WTC11 (cell line): ENCODE measurements around the gene PHACTR2. TPM values are rescaled to one million over a fixed set of nuclear protein-coding genes. Genes with fewer than 3 reads are reported as not detected.

ENCODE experiments used
- ATAC-seq: fragments of 200-7000 bp; cut with Tn5 transposase; 2 replicates; pipeline ENCODE4 v1.10.0; 2021; ENCODE audit warnings: mild to moderate bottlenecking, moderate library complexity
- CTCF ChIA-PET: fragments of 300-600 bp; sonication (Branson Sonifier 250); formaldehyde crosslinking; loops from one replicate; lab custom pipeline; 2021; ENCODE audit warnings: antibody characterized with exemption; lab: Charles Lee
- POLR2A ChIA-PET: fragments of 350-600 bp; sonication (Branson Sonifier 250); formaldehyde crosslinking; loops from one replicate; lab custom pipeline; 2021; ENCODE audit warnings: antibody characterized with exemption; lab: Charles Lee
- DNase-seq: peaks from one replicate; pipeline ENCODE4 v3.0.0; 2021; ENCODE audit warnings: low spot score
- H3K27ac Mint-ChIP-seq: 2 replicates; pipeline ENCODE4 v1.8.0; 2021; ENCODE audit warnings: mixed read lengths
- H3K27me3 Mint-ChIP-seq: 2 replicates; pipeline ENCODE4 v1.8.0; 2021; ENCODE audit warnings: low read depth, mild to moderate bottlenecking, moderate library complexity, mixed read lengths
- H3K36me3 Mint-ChIP-seq: 2 replicates; pipeline ENCODE4 v1.8.0; 2021; ENCODE audit warnings: mixed read lengths
- H3K4me1 Mint-ChIP-seq: 2 replicates; pipeline ENCODE4 v1.8.0; 2022; ENCODE audit warnings: mixed read lengths
- H3K4me3 Mint-ChIP-seq: 2 replicates; pipeline ENCODE4 v1.8.0; 2021; ENCODE audit warnings: mild to moderate bottlenecking, moderate library complexity, mixed read lengths
- H3K9me3 Mint-ChIP-seq: 2 replicates; pipeline ENCODE4 v1.8.0; 2021; ENCODE audit warnings: mixed read lengths
- ELF4 ChIP-seq: sonication (generic); formaldehyde crosslinking; IDR thresholded peaks from 2 replicates; pipeline ENCODE4 v1.8.1; 2022; ENCODE audit warnings: low read depth, mild to moderate bottlenecking, moderate library complexity, missing genetic modification reagents
- ESRRA ChIP-seq: sonication (generic); formaldehyde crosslinking; IDR thresholded peaks from 2 replicates; pipeline ENCODE4 v1.8.1; 2022; ENCODE audit warnings: mild to moderate bottlenecking, missing genetic modification reagents, borderline replicate concordance
- ETV6 ChIP-seq: sonication (generic); formaldehyde crosslinking; IDR thresholded peaks from 2 replicates; pipeline ENCODE4 v1.8.1; 2022; ENCODE audit warnings: mild to moderate bottlenecking, missing genetic modification reagents
- RORB ChIP-seq: fragments of 250-450 bp; sonication (Bioruptor Pico); IDR thresholded peaks from 2 replicates; pipeline ENCODE4 v1.9.0; 2021; ENCODE audit warnings: mild to moderate bottlenecking
- SP1 ChIP-seq: sonication (generic); formaldehyde crosslinking; conservative IDR thresholded peaks from 2 replicates; pipeline ENCODE4 v1.8.1; 2022; ENCODE audit warnings: missing genetic modification reagents
- ZBTB21 ChIP-seq: sonication (generic); formaldehyde crosslinking; IDR thresholded peaks from 2 replicates; pipeline ENCODE4 v1.8.1; 2023; ENCODE audit warnings: mild to moderate bottlenecking, missing genetic modification reagents, borderline replicate concordance
- ZNF138 ChIP-seq: sonication (generic); formaldehyde crosslinking; conservative IDR thresholded peaks from 2 replicates; pipeline ENCODE4 v1.8.1; 2022; ENCODE audit warnings: mild to moderate bottlenecking, moderate library complexity, missing genetic modification reagents
- ZNF396 ChIP-seq: fragments of 250-450 bp; sonication (Bioruptor Pico); IDR thresholded peaks from 2 replicates; pipeline ENCODE4 v1.8.0; 2021; ENCODE audit warnings: mild to moderate bottlenecking, moderate library complexity, borderline replicate concordance
- total RNA-seq: library from RNA; stranded (reverse); gene quantifications from 3 replicates; pipeline ENCODE4 v1.2.3, GENCODE V29; 2021
- TF ChIP-seq, protein P1 (sequence below): sonication (generic); formaldehyde crosslinking; IDR thresholded peaks from 2 replicates; pipeline ENCODE4 v1.8.1; 2023; ENCODE audit warnings: mild to moderate bottlenecking, moderate library complexity, missing genetic modification reagents
- TF ChIP-seq, protein P2 (sequence below): sonication (generic); formaldehyde crosslinking; conservative IDR thresholded peaks from 2 replicates; pipeline ENCODE4 v1.8.1; 2022; ENCODE audit warnings: mild to moderate bottlenecking, missing genetic modification reagents
- TF ChIP-seq, protein P3 (sequence below): sonication (generic); formaldehyde crosslinking; IDR thresholded peaks from 2 replicates; pipeline ENCODE4 v1.8.0; 2022; ENCODE audit warnings: missing genetic modification reagents
- TF ChIP-seq, protein P4 (sequence below): sonication (generic); formaldehyde crosslinking; IDR thresholded peaks from 2 replicates; pipeline ENCODE4 v1.8.0; 2022; ENCODE audit warnings: mild to moderate bottlenecking, missing genetic modification reagents
- TF ChIP-seq, protein P5 (sequence below): sonication (generic); formaldehyde crosslinking; IDR thresholded peaks from 2 replicates; pipeline ENCODE4 v1.8.0; 2022; ENCODE audit warnings: mild to moderate bottlenecking, missing genetic modification reagents
- TF ChIP-seq, protein P6 (sequence below): fragments of 250-450 bp; sonication (Bioruptor Pico); IDR thresholded peaks from 2 replicates; pipeline ENCODE4 v1.8.0; 2021; ENCODE audit warnings: mild to moderate bottlenecking
- TF ChIP-seq, protein P7 (sequence below): sonication (generic); formaldehyde crosslinking; conservative IDR thresholded peaks from 2 replicates; pipeline ENCODE4 v1.8.1; 2023; ENCODE audit warnings: mild to moderate bottlenecking, low read depth, missing genetic modification reagents, moderate library complexity

Gene PHACTR2
- total RNA-seq, 1 experiment from 2014 or later, result 90.5 TPM

DNA sequence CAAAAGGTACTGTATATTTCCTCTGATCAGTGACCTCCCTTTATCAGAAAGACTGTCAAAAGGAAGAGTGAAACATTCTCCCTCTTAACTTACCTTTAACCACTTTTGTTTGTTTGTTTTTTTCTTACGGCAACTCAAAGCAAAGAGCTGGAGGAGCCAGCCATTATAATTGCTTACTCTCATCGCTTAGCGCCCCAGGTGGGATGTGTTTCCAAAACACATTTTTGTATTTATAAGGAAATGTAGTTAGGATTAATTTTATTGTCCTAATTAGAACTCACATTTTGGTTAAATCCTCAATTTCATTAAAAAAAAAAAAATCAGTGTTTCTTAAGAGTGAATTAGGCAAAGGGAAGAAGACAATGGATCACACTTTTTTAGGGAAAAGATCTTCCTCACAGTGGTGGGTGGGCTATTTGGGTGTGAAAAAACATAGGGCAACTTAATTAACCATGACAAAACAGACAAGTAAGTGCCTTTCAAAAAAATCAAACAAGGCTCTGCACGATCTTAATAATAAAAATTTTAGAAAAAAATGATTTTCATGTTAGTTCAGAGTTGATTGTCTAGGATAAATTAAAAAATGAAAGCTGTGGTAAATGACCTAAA is 1.2 kb upstream of the PHACTR2 start (continued):
- no peak for TF ChIP-seq ESRRA (CRISPR knock-in tag)
- TF ChIP-seq, protein P1, sequence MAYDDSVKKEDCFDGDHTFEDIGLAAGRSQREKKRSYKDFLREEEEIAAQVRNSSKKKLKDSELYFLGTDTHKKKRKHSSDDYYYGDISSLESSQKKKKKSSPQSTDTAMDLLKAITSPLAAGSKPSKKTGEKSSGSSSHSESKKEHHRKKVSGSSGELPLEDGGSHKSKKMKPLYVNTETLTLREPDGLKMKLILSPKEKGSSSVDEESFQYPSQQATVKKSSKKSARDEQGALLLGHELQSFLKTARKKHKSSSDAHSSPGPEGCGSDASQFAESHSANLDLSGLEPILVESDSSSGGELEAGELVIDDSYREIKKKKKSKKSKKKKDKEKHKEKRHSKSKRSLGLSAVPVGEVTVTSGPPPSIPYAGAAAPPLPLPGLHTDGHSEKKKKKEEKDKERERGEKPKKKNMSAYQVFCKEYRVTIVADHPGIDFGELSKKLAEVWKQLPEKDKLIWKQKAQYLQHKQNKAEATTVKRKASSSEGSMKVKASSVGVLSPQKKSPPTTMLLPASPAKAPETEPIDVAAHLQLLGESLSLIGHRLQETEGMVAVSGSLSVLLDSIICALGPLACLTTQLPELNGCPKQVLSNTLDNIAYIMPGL (CRISPR knock-in tag), result no peak

DNA sequence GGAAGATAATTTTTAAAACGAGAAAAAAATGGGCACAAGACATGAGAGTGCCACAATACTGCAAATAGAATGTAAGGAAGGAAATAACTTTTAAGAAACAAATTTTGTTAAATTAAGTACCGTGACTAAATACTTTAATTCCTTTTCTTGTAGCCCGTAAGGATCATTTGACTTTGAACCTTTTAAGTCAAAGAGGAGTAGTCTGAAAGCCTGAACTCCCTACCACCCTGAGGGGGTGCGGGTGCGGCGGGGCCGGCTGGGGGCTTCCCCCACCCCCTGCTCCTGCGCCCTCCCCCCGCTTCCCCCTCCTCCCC is 231 bp upstream of the PHACTR2 start:
- Mint-ChIP-seq H3K36me3 (peaks cover 9% of the 10 kb centered on the region), H3K4me1 (peaks cover 76% of the 10 kb centered on the region), H3K27ac (no peak overlapping the region), H3K4me3 (peak overlapping the region; percentile 59), H3K27me3 (no peaks in the 10 kb centered on the region), H3K9me3 (peaks cover 8% of the 10 kb centered on the region)
- CTCF ChIA-PET, result interaction anchor here (2.2 kb wide), 1 partner anchor 102 kb away, joined by 8 read pairs; no protein-coding TSS in a partner anchor
- DNase-seq (no peak), ATAC-seq (no peak)
- POLR2A ChIA-PET, result interaction anchor here (0.6 to 2.1 kb wide), 3 partner anchors 16 to 166 kb away, joined by 3 to 5 read pairs (median 3); partner anchors contain the start of gene LTV1
- TF ChIP-seq ZBTB21 (CRISPR knock-in tag) (no peak), ESRRA (CRISPR knock-in tag) (no peak), ZNF138 (CRISPR knock-in tag) (no peak), ETV6 (CRISPR knock-in tag) (no peak), RORB (CRISPR knock-in tag) (no peak), SP1 (CRISPR knock-in tag) (no peak), ELF4 (CRISPR knock-in tag) (no peak), ZNF396 (CRISPR knock-in tag) (no peak)
- TF ChIP-seq, protein P2, sequence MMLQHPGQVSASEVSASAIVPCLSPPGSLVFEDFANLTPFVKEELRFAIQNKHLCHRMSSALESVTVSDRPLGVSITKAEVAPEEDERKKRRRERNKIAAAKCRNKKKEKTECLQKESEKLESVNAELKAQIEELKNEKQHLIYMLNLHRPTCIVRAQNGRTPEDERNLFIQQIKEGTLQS (CRISPR knock-in tag), result no peak
- TF ChIP-seq, protein P3, sequence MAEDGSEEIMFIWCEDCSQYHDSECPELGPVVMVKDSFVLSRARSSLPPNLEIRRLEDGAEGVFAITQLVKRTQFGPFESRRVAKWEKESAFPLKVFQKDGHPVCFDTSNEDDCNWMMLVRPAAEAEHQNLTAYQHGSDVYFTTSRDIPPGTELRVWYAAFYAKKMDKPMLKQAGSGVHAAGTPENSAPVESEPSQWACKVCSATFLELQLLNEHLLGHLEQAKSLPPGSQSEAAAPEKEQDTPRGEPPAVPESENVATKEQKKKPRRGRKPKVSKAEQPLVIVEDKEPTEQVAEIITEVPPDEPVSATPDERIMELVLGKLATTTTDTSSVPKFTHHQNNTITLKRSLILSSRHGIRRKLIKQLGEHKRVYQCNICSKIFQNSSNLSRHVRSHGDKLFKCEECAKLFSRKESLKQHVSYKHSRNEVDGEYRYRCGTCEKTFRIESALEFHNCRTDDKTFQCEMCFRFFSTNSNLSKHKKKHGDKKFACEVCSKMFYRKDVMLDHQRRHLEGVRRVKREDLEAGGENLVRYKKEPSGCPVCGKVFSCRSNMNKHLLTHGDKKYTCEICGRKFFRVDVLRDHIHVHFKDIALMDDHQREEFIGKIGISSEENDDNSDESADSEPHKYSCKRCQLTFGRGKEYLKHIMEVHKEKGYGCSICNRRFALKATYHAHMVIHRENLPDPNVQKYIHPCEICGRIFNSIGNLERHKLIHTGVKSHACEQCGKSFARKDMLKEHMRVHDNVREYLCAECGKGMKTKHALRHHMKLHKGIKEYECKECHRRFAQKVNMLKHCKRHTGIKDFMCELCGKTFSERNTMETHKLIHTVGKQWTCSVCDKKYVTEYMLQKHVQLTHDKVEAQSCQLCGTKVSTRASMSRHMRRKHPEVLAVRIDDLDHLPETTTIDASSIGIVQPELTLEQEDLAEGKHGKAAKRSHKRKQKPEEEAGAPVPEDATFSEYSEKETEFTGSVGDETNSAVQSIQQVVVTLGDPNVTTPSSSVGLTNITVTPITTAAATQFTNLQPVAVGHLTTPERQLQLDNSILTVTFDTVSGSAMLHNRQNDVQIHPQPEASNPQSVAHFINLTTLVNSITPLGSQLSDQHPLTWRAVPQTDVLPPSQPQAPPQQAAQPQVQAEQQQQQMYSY (CRISPR knock-in tag), result no peak
- TF ChIP-seq, protein P4, sequence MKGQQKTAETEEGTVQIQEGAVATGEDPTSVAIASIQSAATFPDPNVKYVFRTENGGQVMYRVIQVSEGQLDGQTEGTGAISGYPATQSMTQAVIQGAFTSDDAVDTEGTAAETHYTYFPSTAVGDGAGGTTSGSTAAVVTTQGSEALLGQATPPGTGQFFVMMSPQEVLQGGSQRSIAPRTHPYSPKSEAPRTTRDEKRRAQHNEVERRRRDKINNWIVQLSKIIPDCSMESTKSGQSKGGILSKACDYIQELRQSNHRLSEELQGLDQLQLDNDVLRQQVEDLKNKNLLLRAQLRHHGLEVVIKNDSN (CRISPR knock-in tag), result no peak
- TF ChIP-seq, protein P5, sequence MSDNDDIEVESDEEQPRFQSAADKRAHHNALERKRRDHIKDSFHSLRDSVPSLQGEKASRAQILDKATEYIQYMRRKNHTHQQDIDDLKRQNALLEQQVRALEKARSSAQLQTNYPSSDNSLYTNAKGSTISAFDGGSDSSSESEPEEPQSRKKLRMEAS (CRISPR knock-in tag), result no peak
- TF ChIP-seq, protein P6, sequence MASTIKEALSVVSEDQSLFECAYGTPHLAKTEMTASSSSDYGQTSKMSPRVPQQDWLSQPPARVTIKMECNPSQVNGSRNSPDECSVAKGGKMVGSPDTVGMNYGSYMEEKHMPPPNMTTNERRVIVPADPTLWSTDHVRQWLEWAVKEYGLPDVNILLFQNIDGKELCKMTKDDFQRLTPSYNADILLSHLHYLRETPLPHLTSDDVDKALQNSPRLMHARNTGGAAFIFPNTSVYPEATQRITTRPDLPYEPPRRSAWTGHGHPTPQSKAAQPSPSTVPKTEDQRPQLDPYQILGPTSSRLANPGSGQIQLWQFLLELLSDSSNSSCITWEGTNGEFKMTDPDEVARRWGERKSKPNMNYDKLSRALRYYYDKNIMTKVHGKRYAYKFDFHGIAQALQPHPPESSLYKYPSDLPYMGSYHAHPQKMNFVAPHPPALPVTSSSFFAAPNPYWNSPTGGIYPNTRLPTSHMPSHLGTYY (CRISPR knock-in tag), result no peak
- TF ChIP-seq, protein P7, sequence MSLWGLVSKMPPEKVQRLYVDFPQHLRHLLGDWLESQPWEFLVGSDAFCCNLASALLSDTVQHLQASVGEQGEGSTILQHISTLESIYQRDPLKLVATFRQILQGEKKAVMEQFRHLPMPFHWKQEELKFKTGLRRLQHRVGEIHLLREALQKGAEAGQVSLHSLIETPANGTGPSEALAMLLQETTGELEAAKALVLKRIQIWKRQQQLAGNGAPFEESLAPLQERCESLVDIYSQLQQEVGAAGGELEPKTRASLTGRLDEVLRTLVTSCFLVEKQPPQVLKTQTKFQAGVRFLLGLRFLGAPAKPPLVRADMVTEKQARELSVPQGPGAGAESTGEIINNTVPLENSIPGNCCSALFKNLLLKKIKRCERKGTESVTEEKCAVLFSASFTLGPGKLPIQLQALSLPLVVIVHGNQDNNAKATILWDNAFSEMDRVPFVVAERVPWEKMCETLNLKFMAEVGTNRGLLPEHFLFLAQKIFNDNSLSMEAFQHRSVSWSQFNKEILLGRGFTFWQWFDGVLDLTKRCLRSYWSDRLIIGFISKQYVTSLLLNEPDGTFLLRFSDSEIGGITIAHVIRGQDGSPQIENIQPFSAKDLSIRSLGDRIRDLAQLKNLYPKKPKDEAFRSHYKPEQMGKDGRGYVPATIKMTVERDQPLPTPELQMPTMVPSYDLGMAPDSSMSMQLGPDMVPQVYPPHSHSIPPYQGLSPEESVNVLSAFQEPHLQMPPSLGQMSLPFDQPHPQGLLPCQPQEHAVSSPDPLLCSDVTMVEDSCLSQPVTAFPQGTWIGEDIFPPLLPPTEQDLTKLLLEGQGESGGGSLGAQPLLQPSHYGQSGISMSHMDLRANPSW, result no peak
